GM10266 (cell line): ENCODE results near the gene CLEC20A.

Experiments used
- DNase-seq: peaks from one replicate; pipeline ENCODE4 v3.0.0; 2012; ENCODE audit errors: extremely low spot score
- TF ChIP-seq, protein P1 (sequence below): IDR thresholded peaks from 2 replicates; pipeline ENCODE4 v1.5.1; 2012; ENCODE audit warnings: mild to moderate bottlenecking, low read depth; ENCODE audit not compliant: control insufficient read depth, insufficient read depth; ENCODE audit errors: missing control alignments

The CLEC20A gene

DNA sequence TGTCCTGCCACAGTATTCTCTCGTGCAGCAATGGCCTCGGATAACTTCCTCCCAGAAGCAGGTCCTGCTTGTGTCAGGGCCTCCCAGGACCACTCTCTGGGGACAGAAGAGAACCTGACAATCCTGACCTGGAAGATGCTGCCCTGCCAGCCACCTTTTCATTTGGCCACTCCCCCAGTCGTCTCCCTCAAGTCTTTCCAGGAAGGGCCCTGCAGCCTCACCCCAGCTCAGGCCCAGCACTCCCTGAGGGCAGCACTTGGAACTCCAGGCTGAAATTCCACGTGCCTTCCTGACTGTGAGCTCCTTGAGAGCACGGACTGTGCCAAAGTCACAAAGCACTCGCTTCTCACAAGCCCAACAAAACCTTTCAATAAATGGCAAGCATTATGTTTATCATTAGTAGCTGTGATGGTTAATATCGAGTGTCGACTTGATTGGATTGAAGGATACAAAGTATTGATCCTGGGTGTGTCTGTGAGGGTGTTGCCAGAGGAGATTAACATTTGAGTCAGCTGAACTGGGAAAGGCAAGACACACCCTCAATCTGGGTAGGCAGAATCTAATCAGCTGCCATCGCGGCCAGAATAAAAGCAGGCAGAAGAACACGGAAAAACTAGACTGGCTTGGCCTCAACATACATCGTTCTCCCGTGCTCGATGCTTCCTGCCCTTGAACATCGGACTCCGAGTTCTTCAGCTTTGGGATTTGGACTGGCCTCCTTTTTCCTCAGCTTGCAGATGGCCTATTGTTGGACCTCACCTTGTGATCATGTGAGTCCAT lies 2.3 kb upstream of the CLEC20A start:
- TF ChIP-seq, protein P1, sequence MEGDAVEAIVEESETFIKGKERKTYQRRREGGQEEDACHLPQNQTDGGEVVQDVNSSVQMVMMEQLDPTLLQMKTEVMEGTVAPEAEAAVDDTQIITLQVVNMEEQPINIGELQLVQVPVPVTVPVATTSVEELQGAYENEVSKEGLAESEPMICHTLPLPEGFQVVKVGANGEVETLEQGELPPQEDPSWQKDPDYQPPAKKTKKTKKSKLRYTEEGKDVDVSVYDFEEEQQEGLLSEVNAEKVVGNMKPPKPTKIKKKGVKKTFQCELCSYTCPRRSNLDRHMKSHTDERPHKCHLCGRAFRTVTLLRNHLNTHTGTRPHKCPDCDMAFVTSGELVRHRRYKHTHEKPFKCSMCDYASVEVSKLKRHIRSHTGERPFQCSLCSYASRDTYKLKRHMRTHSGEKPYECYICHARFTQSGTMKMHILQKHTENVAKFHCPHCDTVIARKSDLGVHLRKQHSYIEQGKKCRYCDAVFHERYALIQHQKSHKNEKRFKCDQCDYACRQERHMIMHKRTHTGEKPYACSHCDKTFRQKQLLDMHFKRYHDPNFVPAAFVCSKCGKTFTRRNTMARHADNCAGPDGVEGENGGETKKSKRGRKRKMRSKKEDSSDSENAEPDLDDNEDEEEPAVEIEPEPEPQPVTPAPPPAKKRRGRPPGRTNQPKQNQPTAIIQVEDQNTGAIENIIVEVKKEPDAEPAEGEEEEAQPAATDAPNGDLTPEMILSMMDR: no peak
- DNase-seq: no peak

DNA sequence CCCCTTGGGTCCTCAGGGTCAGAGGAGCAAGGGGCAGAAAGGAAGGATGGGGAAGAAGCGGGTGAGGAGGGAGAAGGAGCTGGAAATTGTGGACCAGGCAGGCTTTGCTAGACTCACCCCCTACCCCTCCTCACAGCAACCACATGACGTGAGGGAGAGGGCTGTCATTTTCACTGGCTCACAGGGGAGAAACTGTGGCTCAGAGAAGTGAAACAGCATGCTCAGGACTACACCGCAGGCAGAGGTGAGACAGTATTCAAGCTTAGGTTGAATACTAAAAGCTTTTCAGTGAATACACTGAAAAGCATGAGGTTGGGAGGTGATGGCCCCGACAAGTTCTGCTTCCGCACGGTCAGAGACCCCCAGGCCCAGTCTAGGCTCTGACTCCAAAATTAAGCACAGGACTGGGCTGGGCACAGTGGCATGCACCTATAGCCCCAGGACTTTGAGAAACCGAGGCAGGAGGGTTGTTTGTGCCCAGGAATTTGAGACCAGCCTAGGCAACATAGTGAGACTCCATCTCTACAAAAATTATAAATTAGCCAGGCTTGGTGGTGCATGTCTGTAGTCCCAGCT lies 1.2 kb upstream of the CLEC20A start:
- TF ChIP-seq, protein P1: no peak
- DNase-seq: no peak

DNA sequence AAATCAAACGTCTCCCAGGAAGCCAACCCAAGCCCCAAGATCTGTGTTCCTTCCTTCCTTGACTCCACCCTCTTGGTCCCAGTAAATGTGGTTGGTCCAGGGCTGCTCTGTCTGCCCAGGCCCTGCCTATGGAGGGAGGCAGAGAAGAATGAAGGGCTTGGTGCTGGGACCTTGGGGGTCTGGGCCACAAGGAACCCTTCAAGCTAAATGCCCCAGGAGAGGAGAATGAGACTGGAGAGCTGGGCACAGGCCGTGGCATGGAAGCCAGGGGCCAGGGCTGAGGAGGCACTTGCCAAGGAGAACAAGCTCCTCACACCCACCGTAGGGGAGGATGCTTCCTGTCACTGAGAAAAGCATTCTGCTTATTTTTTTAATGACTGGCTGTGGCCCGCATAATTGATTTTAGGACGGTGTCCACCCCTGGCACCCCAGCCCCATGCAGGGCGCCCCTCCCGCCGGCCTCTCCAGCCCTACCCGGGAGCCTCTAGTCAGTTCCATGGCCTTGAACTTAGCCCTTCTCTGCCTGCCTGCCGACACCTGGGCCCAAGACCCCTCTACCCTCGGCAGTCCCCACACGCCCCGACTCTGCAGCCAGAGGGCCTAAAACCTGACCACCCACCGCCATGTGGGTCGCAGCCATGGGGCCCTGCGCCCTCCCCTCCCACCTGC lies 889 bp downstream of the CLEC20A start:
- TF ChIP-seq, protein P1: no peak
- DNase-seq: no peak

DNA sequence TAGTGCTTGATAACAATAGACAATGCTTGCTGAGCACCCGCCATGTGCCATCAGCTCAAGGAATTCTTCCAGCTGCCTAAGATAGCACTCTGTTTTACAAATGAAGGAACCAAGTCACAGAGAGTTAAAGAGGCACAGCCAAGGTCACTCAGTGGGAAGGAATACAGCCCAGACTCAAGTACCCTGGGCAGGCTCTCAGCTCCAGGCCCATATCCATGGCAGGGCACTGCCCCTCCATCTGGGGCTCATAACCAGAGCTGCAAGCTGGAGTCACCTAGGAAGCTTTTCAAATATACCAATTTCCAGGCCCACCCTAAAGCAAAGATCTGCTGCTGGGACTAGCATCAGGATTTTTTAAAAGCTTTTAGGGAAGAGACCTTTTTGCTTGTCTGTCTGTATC lies 1.6 kb downstream of the CLEC20A start:
- TF ChIP-seq, protein P1: no peak
- DNase-seq: no peak

DNA sequence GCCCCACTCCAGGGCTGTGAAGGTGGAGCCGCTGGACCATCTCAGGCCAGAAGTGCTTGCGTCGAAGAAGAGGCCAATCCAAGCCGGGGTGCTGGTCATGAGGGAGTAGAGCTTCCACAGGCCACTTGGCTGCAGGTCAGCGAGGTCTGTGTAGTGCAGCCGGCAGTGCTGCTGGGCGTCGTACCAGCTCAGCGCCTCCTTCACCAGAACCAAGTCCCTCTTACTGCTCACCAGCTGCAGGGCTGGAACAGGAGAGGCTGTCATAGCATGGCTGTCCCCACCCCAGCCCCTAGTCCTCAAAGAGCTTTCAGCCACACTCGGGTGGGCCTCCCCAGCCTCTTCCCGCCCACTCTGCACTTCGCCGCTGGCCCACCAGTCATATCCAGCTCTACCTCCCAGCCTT lies 2.2 kb downstream of the CLEC20A start:
- no peak for DNase-seq
- TF ChIP-seq, protein P1: no peak

DNA sequence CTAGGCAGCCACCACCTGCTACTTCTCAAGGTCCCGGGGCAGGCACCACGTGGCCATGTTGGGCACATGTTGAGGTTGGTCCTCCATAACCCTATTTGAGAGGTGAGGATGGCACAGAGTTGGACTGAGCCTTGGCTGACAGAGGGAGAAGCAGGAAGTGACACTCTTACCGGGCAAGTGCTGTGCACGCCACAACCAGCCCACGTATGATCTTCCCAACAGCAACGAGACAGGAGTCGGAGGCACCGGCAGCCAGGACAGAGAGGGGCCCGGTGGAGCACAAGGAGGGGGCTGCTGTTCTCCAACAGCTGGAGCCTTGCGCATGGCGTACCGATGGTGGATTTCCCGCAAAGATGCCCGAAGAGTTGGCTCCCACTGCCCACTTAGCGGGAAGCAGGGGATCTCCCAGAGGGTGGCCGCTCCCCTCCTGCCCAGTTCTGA lies 3.4 kb downstream of the CLEC20A start:
- DNase-seq: no peak
- TF ChIP-seq, protein P1: no peak

DNA sequence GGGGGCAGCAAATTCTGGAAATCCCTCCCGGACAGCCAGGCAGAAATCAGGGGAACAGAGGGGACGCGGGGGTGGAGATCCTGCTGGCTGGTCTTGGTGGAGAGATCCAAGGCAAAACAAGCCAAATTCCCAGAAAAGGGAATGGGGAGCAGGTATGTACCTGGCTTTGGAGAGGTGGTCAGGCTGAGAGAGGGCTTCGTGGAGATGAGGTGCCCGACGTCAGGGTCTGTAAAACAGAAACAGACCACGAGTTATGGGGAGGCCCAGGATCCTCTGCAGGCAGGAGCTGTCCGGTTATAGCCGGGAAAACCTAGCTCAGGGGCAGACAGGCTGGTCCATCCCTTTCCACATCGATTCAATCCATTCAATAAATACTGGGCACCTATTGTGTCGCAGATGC lies 4.4 kb downstream of the CLEC20A start:
- TF ChIP-seq, protein P1: no peak
- no peak for DNase-seq
